Activated naive CD4-positive, alpha-beta T cell treated with anti-CD3 and anti-CD28 coated beads for 36 hours (primary cell): ENCODE measurements around the gene MYO1B. TPM values are rescaled to one million over a fixed set of nuclear protein-coding genes. Genes with fewer than 3 reads are reported as not detected.

Experiments
- CTCF ChIA-PET: fragments of 350-600 bp; sonication (Branson Sonifier 250); formaldehyde crosslinking; loops from one replicate; lab custom pipeline; 2021; ENCODE audit warnings: antibody characterized with exemption; lab: Charles Lee
- DNase-seq: peaks from one replicate; pipeline ENCODE4 v3.0.0-alpha.2; 2020
- H3K27ac Mint-ChIP-seq: one replicate; pipeline ENCODE4 v1.8.0; 2021; ENCODE audit warnings: mild to moderate bottlenecking, mixed read lengths
- H3K27me3 Mint-ChIP-seq: one replicate; pipeline ENCODE4 v1.8.0; 2021; ENCODE audit warnings: low read depth, mixed read lengths
- H3K36me3 Mint-ChIP-seq: one replicate; pipeline ENCODE4 v1.8.0; 2021; ENCODE audit warnings: low read depth, mixed read lengths
- H3K4me1 Mint-ChIP-seq: one replicate; pipeline ENCODE4 v1.8.0; 2021; ENCODE audit warnings: low read depth, mixed read lengths
- H3K4me3 Mint-ChIP-seq: one replicate; pipeline ENCODE4 v1.8.0; 2021; ENCODE audit warnings: mild to moderate bottlenecking, moderate library complexity, mixed read lengths
- H3K9me3 Mint-ChIP-seq: one replicate; pipeline ENCODE4 v1.8.0; 2021; ENCODE audit warnings: mixed read lengths
- intact Hi-C: fragments of 100-400 bp; cut with micrococcal nuclease; formaldehyde crosslinking; loops from one replicate; pipeline ENCODE4 v1.15.1; 2023
- total RNA-seq, 2 experiments: library from RNA; stranded (reverse); gene quantifications; one replicate each; pipeline ENCODE4 v1.2.3, GENCODE V29; 2021

MYO1B gene
- total RNA-seq, 2 experiments from 2014 or later = 39.2 to 40.5 TPM

- Mint-ChIP-seq H3K27ac (no peak overlapping the region), H3K4me3 (no peak overlapping the region), H3K27me3 (no peaks in the 10 kb centered on the region), H3K9me3 (no peaks in the 10 kb centered on the region), H3K4me1 (no peaks in the 10 kb centered on the region), H3K36me3 (no peaks in the 10 kb centered on the region)
- no peak for DNase-seq
- CTCF ChIA-PET = no interaction called here
- intact Hi-C loops = no loop called here
Measured at GRCh38 chr2:191289049-191289448, 43.8 kb downstream of the MYO1B start.

GRCh38 chr2:191291471-191291870 lies 46.3 kb downstream of the MYO1B start:
- H3K27me3 Mint-ChIP-seq = no peaks in the 10 kb centered on the region
- H3K4me1 Mint-ChIP-seq = no peaks in the 10 kb centered on the region
- no peaks in the 10 kb centered on the region for H3K36me3 Mint-ChIP-seq
- CTCF ChIA-PET = no interaction called here
- no peak overlapping the region for H3K27ac Mint-ChIP-seq
- intact Hi-C loops = no loop called here
- DNase-seq = no peak
- no peak overlapping the region for H3K4me3 Mint-ChIP-seq
- no peaks in the 10 kb centered on the region for H3K9me3 Mint-ChIP-seq

GRCh38 chr2:191292869-191293268 lies 47.7 kb downstream of the MYO1B start:
- H3K36me3 Mint-ChIP-seq = no peaks in the 10 kb centered on the region
- intact Hi-C loops = no loop called here
- CTCF ChIA-PET = no interaction called here

GRCh38 chr2:191295088-191295487 lies 49.9 kb downstream of the MYO1B start:
- Mint-ChIP-seq H3K36me3 (no peaks in the 10 kb centered on the region), H3K27ac (no peak overlapping the region), H3K9me3 (no peaks in the 10 kb centered on the region), H3K27me3 (no peaks in the 10 kb centered on the region), H3K4me3 (no peak overlapping the region), H3K4me1 (no peaks in the 10 kb centered on the region)
- intact Hi-C loops = no loop called here
- no peak for DNase-seq
- CTCF ChIA-PET = no interaction called here

More at GRCh38 chr2:191292869-191293268, 47.7 kb downstream of the MYO1B start:
- H3K27ac Mint-ChIP-seq = no peak overlapping the region
- H3K9me3 Mint-ChIP-seq = no peaks in the 10 kb centered on the region
- no peaks in the 10 kb centered on the region for H3K27me3 Mint-ChIP-seq
- H3K4me3 Mint-ChIP-seq = no peak overlapping the region
- DNase-seq = no peak
- H3K4me1 Mint-ChIP-seq = no peaks in the 10 kb centered on the region

- Mint-ChIP-seq H3K27ac (no peak overlapping the region), H3K4me3 (no peak overlapping the region), H3K4me1 (no peaks in the 10 kb centered on the region), H3K36me3 (no peaks in the 10 kb centered on the region), H3K9me3 (no peaks in the 10 kb centered on the region), H3K27me3 (no peaks in the 10 kb centered on the region)
- CTCF ChIA-PET = interaction anchor here (0.8 kb wide), 1 partner anchor 225 kb away, joined by 3 read pairs; no protein-coding TSS in a partner anchor
- intact Hi-C loops = no loop called here
- DNase-seq = no peak
Measured at GRCh38 chr2:191296083-191297006, 51.1 kb downstream of the MYO1B start.

GRCh38 chr2:191297033-191297432 lies 51.8 kb downstream of the MYO1B start:
- no peak overlapping the region for H3K4me3 Mint-ChIP-seq
- H3K27me3 Mint-ChIP-seq = no peaks in the 10 kb centered on the region
- no peaks in the 10 kb centered on the region for H3K36me3 Mint-ChIP-seq
- H3K4me1 Mint-ChIP-seq = no peaks in the 10 kb centered on the region
- H3K9me3 Mint-ChIP-seq = no peaks in the 10 kb centered on the region
- H3K27ac Mint-ChIP-seq = no peak overlapping the region
- DNase-seq = no peak
- intact Hi-C loops = no loop called here
- CTCF ChIA-PET = no interaction called here

GRCh38 chr2:191298306-191298705 lies 53.1 kb downstream of the MYO1B start:
- Mint-ChIP-seq H3K27me3 (no peaks in the 10 kb centered on the region), H3K4me1 (no peaks in the 10 kb centered on the region), H3K36me3 (no peaks in the 10 kb centered on the region), H3K4me3 (no peak overlapping the region), H3K27ac (no peak overlapping the region), H3K9me3 (no peaks in the 10 kb centered on the region)
- no peak for DNase-seq
- CTCF ChIA-PET = interaction anchor here (0.6 kb wide), 1 partner anchor 11 kb away, joined by 4 read pairs; no protein-coding TSS in a partner anchor
- intact Hi-C loops = no loop called here

GRCh38 chr2:191299010-191299409 lies 53.8 kb downstream of the MYO1B start:
- CTCF ChIA-PET = no interaction called here
- Mint-ChIP-seq H3K4me1 (no peaks in the 10 kb centered on the region), H3K27me3 (no peaks in the 10 kb centered on the region), H3K9me3 (no peaks in the 10 kb centered on the region), H3K4me3 (no peak overlapping the region), H3K27ac (no peak overlapping the region), H3K36me3 (no peaks in the 10 kb centered on the region)
- intact Hi-C loops = no loop called here
- no peak for DNase-seq

GRCh38 chr2:191299866-191300265 lies 54.7 kb downstream of the MYO1B start:
- Mint-ChIP-seq H3K9me3 (no peaks in the 10 kb centered on the region), H3K36me3 (no peaks in the 10 kb centered on the region), H3K27ac (no peak overlapping the region), H3K4me3 (no peak overlapping the region), H3K4me1 (no peaks in the 10 kb centered on the region), H3K27me3 (no peaks in the 10 kb centered on the region)
- CTCF ChIA-PET = interaction anchor here (0.6 to 0.7 kb wide), 4 partner anchors 51 to 299 kb away, joined by 3 to 6 read pairs (median 5); no protein-coding TSS in a partner anchor
- no peak for DNase-seq
- intact Hi-C loops = no loop called here

- Mint-ChIP-seq H3K36me3 (no peaks in the 10 kb centered on the region), H3K9me3 (no peaks in the 10 kb centered on the region), H3K4me1 (no peaks in the 10 kb centered on the region), H3K27ac (no peak overlapping the region), H3K27me3 (no peaks in the 10 kb centered on the region), H3K4me3 (no peak overlapping the region)
- DNase-seq = no peak
- intact Hi-C loops = loop anchor here (1.0 kb wide), 1 partner anchor 137 kb away; no protein-coding TSS in a partner anchor
- CTCF ChIA-PET = interaction anchor here (0.6 to 1.8 kb wide), 3 partner anchors 66 to 136 kb away, joined by 3 to 7 read pairs (median 3); no protein-coding TSS in a partner anchor
Measured at GRCh38 chr2:191301971-191302370, 56.8 kb downstream of the MYO1B start.

GRCh38 chr2:191302459-191303139 lies 57.4 kb downstream of the MYO1B start:
- H3K4me1 Mint-ChIP-seq = no peaks in the 10 kb centered on the region
- no peaks in the 10 kb centered on the region for H3K36me3 Mint-ChIP-seq
- intact Hi-C loops = loop anchor here (1.0 kb wide), 1 partner anchor 137 kb away; no protein-coding TSS in a partner anchor
- CTCF ChIA-PET = interaction anchor here (0.6 to 1.8 kb wide), 5 partner anchors 66 to 942 kb away, joined by 3 to 7 read pairs (median 4); no protein-coding TSS in a partner anchor
- no peak for DNase-seq
- no peak overlapping the region for H3K4me3 Mint-ChIP-seq
- no peaks in the 10 kb centered on the region for H3K27me3 Mint-ChIP-seq
- H3K9me3 Mint-ChIP-seq = no peaks in the 10 kb centered on the region
- no peak overlapping the region for H3K27ac Mint-ChIP-seq
